Left lobe of liver (tissue), 2 donors: ENCODE results near the gene IRF4. TPM values are rescaled to one million over a fixed set of nuclear protein-coding genes. Genes with fewer than 3 reads are reported as not detected.

ENCODE experiments used
- ATAC-seq: fragments of 200-7000 bp; cut with Tn5 transposase; one replicate; pipeline ENCODE4 v1.9.1; 2020; ENCODE audit warnings: mild to moderate bottlenecking, moderate library complexity
- DNase-seq: peaks from one replicate; pipeline ENCODE4 v3.0.0-alpha.2; 2020; ENCODE audit warnings: low spot score
- total RNA-seq: library from RNA; stranded (reverse); gene quantifications from one replicate; pipeline ENCODE4 v1.2.1, GENCODE V29; 2021
- donor health status: DM: no; HTN: no; CAD: no; lungs with moderate emphysema.
- donor health status: DM: no; HTN: yes; CAD: no.

IRF4 gene
- total RNA-seq, 1 donor from 2014 or later = 1.7 TPM

- no peak for ATAC-seq
Observed at GRCh38 chr6:379410-380181, 12.0 kb upstream of the IRF4 start.

GRCh38 chr6:380234-381218 lies 11.0 kb upstream of the IRF4 start:
- ATAC-seq = no peak

More at GRCh38 chr6:379410-380181, 12.0 kb upstream of the IRF4 start:
- no peak for DNase-seq

GRCh38 chr6:381742-382461 lies 9.7 kb upstream of the IRF4 start:
- ATAC-seq = no peak
- DNase-seq = no peak

More at GRCh38 chr6:380234-381218, 11.0 kb upstream of the IRF4 start:
- no peak for DNase-seq

- ATAC-seq (no peak), DNase-seq (no peak)
Observed at GRCh38 chr6:382883-383810, 8.4 kb upstream of the IRF4 start.

- DNase-seq (no peak), ATAC-seq (no peak)
Observed at GRCh38 chr6:383856-384255, 7.7 kb upstream of the IRF4 start.

GRCh38 chr6:384898-385297 lies 6.7 kb upstream of the IRF4 start:
- DNase-seq = no peak
- ATAC-seq = no peak

GRCh38 chr6:385614-386013 lies 5.9 kb upstream of the IRF4 start:
- DNase-seq (no peak), ATAC-seq (no peak)

GRCh38 chr6:386688-387266 lies 4.8 kb upstream of the IRF4 start:
- DNase-seq (no peak), ATAC-seq (no peak)

- DNase-seq (peak; percentile 86), ATAC-seq (peak; percentile 70)
Observed at GRCh38 chr6:387293-387741, 4.2 kb upstream of the IRF4 start.

- DNase-seq (peak; percentile 94), ATAC-seq (peak; percentile 70)
Observed at GRCh38 chr6:388202-388903, 3.2 kb upstream of the IRF4 start.

- ATAC-seq (no peak), DNase-seq (no peak)
Observed at GRCh38 chr6:389143-389542, 2.4 kb upstream of the IRF4 start.

- ATAC-seq (no peak), DNase-seq (no peak)
Observed at GRCh38 chr6:389622-390021, 1.9 kb upstream of the IRF4 start.

- ATAC-seq = no peak
- no peak for DNase-seq
Observed at GRCh38 chr6:390914-391558, 516 bp upstream of the IRF4 start.

GRCh38 chr6:392441-393390 lies 1.2 kb downstream of the IRF4 start:
- no peak for DNase-seq
- ATAC-seq = no peak

- ATAC-seq (no peak), DNase-seq (no peak)
Observed at GRCh38 chr6:393391-394221, 2.1 kb downstream of the IRF4 start.

- no peak for ATAC-seq
Observed at GRCh38 chr6:394641-395289, 3.2 kb downstream of the IRF4 start.

More at GRCh38 chr6:394641-395289, 3.2 kb downstream of the IRF4 start:
- no peak for DNase-seq
